ENCODE data around the gene CCDC88C. TPM values are rescaled to one million over a fixed set of nuclear protein-coding genes. Genes with fewer than 3 reads are reported as not detected.

CCDC88C gene
- total and polyA plus RNA-seq, 2 donors (not counting 3 experiments of a cell fraction or from before 2014, with no cell fraction given): 11.4 to 52.1 TPM

- ChIA-PET CTCF (interaction anchor here (0.9 to 8.7 kb wide), 7 partner anchors 10 to 424 kb away, joined by 3 to 196 read pairs (median 4); partner anchors contain the start of gene CCDC88C), POLR2A (no interaction called here)
- no peak overlapping the region for H3K27ac ChIP-seq (ENCODE audit: insufficient read depth, low read depth, low read length)
- H3K9me1 ChIP-seq (replicated peaks; ENCODE audit: control insufficient read depth, extremely low read depth, insufficient read depth, low read length): no peaks in the 10 kb centered on the region
- no peak overlapping the region for H2AFZ ChIP-seq (ENCODE audit: low read depth, low read length)
- no peaks in the 10 kb centered on the region for H4K20me1 ChIP-seq (replicated peaks; ENCODE audit: control insufficient read depth, extremely low read depth, insufficient read depth, low read length)
- H3K9ac ChIP-seq (replicated peaks; ENCODE audit: extremely low read depth, insufficient read depth, low read length): no peak overlapping the region
- no peaks in the 10 kb centered on the region for H3K36me3 ChIP-seq (ENCODE audit: control insufficient read depth in 2 of 2, extremely low read depth in 1 of 2, insufficient read depth in 2 of 2, low read length in 2 of 2)
- intact Hi-C loops (cut with micrococcal nuclease) (no loop called here), dilution Hi-C loops (cut with MboI; ENCODE audit: extremely low pct_ligation_motif_present, low sequenced_read_pairs) (no loop called here)
- peaks cover 53% of the 10 kb centered on the region for H3K4me1 ChIP-seq (ENCODE audit: control insufficient read depth, extremely low read depth, insufficient read depth, low read length)
- H3K9me3 ChIP-seq (replicated peaks; ENCODE audit: control insufficient read depth, insufficient read depth, low read length): no peaks in the 10 kb centered on the region
- H3K79me2 ChIP-seq (ENCODE audit: control insufficient read depth, insufficient read depth, low read length): no peaks in the 10 kb centered on the region
- BruUV-seq (replicated peaks): no TSS peak
- H3K4me2 ChIP-seq (ENCODE audit: insufficient read depth, low read length): peak overlapping the region; percentile 33
- peak; percentile 93 for FAIRE-seq
- TF ChIP-seq EZH2 (IDR thresholded peaks at IDR 0.05; ENCODE audit: borderline replicate concordance, low read depth, low read length, severe bottlenecking): no peak
- no peak for TF ChIP-seq POLR2AphosphoS5 (IDR thresholded peaks at IDR 0.05; ENCODE audit: insufficient read depth, low read depth, low read length)
- TF ChIP-seq MAX (IDR thresholded peaks at IDR 0.05; ENCODE audit: insufficient read depth, insufficient read length): no peak
- TF ChIP-seq POLR2A (IDR thresholded peaks at IDR 0.05; ENCODE audit: low read depth, low read length): no peak
- no peak for TF ChIP-seq FOS (IDR thresholded peaks at IDR 0.05; ENCODE audit: borderline replicate concordance, insufficient read depth, low read length)
- TF ChIP-seq JUN (IDR thresholded peaks at IDR 0.05; ENCODE audit: borderline replicate concordance, insufficient read depth, insufficient read length, low read depth): no peak
- TF ChIP-seq CTCF (IDR thresholded peaks at IDR 0.05; ENCODE audit: extremely low read depth in 1 of 2, insufficient read depth in 1 of 2, low read depth in 1 of 2, low read length in 2 of 2): no peak
- no peak for TF ChIP-seq GATA2 (IDR thresholded peaks at IDR 0.05; ENCODE audit: insufficient read depth, insufficient read length, low read depth, low read length)
- TF ChIP-seq MYC (IDR thresholded peaks at IDR 0.05; ENCODE audit: low read depth, low read length): no peak
- H3K4me3 ChIP-seq (replicated peaks in 1 of 3; ENCODE audit: insufficient read depth in 1 of 3, low read depth in 1 of 3, low read length in 3 of 3): no peak overlapping the region
- H3K27me3 ChIP-seq (ENCODE audit: control insufficient read depth in 2 of 2, insufficient read depth in 2 of 2, low read length in 2 of 2): no peaks in the 10 kb centered on the region
- DNase-seq (ENCODE audit: low read depth, low spot score): peak; percentile 76
These were observed 90.4 kb downstream of the CCDC88C start for GRCh38 chr14:91327250-91327595.

All from endothelial cell of umbilical vein (primary cell).